HepG2 (cell line): ENCODE results near the gene LRP1B. TPM values are rescaled to one million over a fixed set of nuclear protein-coding genes. Genes with fewer than 3 reads are reported as not detected.

Experiments used
- ATAC-seq: fragments of 200-7000 bp; cut with Tn5 transposase; 3 replicates; pipeline ENCODE4 v1.9.1; 2020; ENCODE audit warnings: mild to moderate bottlenecking, moderate library complexity
- BruUV-seq: library from RNA; stranded (reverse); fragments of 400-500 nt; replicated peaks from 2 replicates; lab custom pipeline; 2021; lab: Mats Ljungman, UMichigan
- CTCF ChIA-PET: fragments of 300-600 bp; formaldehyde crosslinking; extraction: SDS; loops from one replicate; lab custom pipeline; 2021; ENCODE audit warnings: low total read pairs, inconsistent platforms, low intra/inter-chr PET ratio; lab: Yijun Ruan, JAX
- POLR2A ChIA-PET: fragments of 350-600 bp; sonication (Branson Sonifier 250); formaldehyde crosslinking; loops from one replicate; lab custom pipeline; 2020; ENCODE audit warnings: antibody characterized with exemption, inconsistent platforms; lab: Yijun Ruan, JAX
- DNase-seq: peaks from one replicate; pipeline ENCODE4 v3.0.0-alpha.2; 2015; ENCODE audit warnings: low spot score
- FAIRE-seq: peaks from 3 replicates; lab custom pipeline; 2011; peaks lifted over from hg19 to GRCh38; lab: Jason Lieb, UNC
- H2AFZ ChIP-seq: one replicate; pipeline ENCODE4 v1.6.1; 2011; ENCODE audit warnings: low read length, inconsistent platforms
- H3K27ac ChIP-seq: fragments of 300-600 bp; 3 replicates; pipeline ENCODE4 v1.8.0; 2011; ENCODE audit warnings: mixed run types, mild to moderate bottlenecking, mixed read lengths, low read length, inconsistent platforms; ENCODE audit not compliant: insufficient read depth; ENCODE audit errors: extremely low read length
- H3K27me3 ChIP-seq, 2 experiments: fragments of 200-600 bp in 1 of 2; 2 replicates in 1 of 2; 3 replicates in 1 of 2; pipeline versions ENCODE4 v1.6.0 to v1.8.0; 2011; ENCODE audit warnings: low read length in 2 of 2, mild to moderate bottlenecking in 2 of 2, moderate library complexity in 2 of 2, inconsistent platforms in 1 of 2; ENCODE audit not compliant: insufficient read depth in 2 of 2, control insufficient read depth in 1 of 2
- H3K36me3 ChIP-seq, 2 experiments: fragments of 200-600 bp in 1 of 2; replicated peaks in 1 of 2; 2 replicates in 1 of 2; 3 replicates in 1 of 2; pipeline versions ENCODE4 v1.5.1 to v1.8.0; 2011; ENCODE audit warnings: low read length in 2 of 2, inconsistent platforms in 1 of 2; ENCODE audit not compliant: insufficient read depth in 2 of 2, control insufficient read depth in 1 of 2
- H3K4me1 ChIP-seq: 2 replicates; pipeline ENCODE4 v1.5.1; 2012; ENCODE audit warnings: low read length, inconsistent platforms; ENCODE audit not compliant: insufficient read depth
- H3K4me2 ChIP-seq: 2 replicates; pipeline ENCODE4 v1.6.0; 2011; ENCODE audit warnings: low read depth, low read length, inconsistent platforms
- H3K4me3 ChIP-seq, 3 experiments: fragments of 200-600 bp in 1 of 3; sonication (generic), shearing (Covaris generic) in 1 of 3; replicated peaks in 1 of 3; 2 replicates each; pipeline ENCODE4 v1.5.1; 2011 to 2016; ENCODE audit warnings: low read length in 3 of 3, inconsistent platforms in 2 of 3, low read depth in 2 of 3, mild to moderate bottlenecking in 2 of 3, control low read depth in 1 of 3, mixed read lengths in 1 of 3; ENCODE audit not compliant: insufficient read depth in 1 of 3
- H3K79me2 ChIP-seq: one replicate; pipeline ENCODE4 v1.6.1; 2011; ENCODE audit warnings: low read length, inconsistent platforms; ENCODE audit not compliant: insufficient read depth
- H3K9ac ChIP-seq: 2 replicates; pipeline ENCODE4 v1.6.0; 2011; ENCODE audit warnings: mild to moderate bottlenecking, low read depth, low read length, inconsistent platforms; ENCODE audit not compliant: insufficient read depth
- H3K9me3 ChIP-seq: 2 replicates; pipeline ENCODE4 v1.5.1; 2012; ENCODE audit warnings: mild to moderate bottlenecking, low read length
- H4K20me1 ChIP-seq: 2 replicates; pipeline ENCODE4 v1.6.0; 2011; ENCODE audit warnings: inconsistent platforms, mild to moderate bottlenecking, low read length, moderate library complexity; ENCODE audit not compliant: insufficient read depth
- AHR ChIP-seq: IDR thresholded peaks from 2 replicates; pipeline ENCODE4 v1.6.1; 2018; ENCODE audit warnings: missing genetic modification reagents, missing compliant biosample characterization
- GATAD2A ChIP-seq: IDR thresholded peaks from 2 replicates; pipeline ENCODE4 v1.6.1; 2016
- SP2 ChIP-seq: sonication (generic); formaldehyde crosslinking; IDR thresholded peaks from 2 replicates; pipeline ENCODE4 v1.5.1; 2020; ENCODE audit warnings: mild to moderate bottlenecking, missing genetic modification reagents
- STAT6 ChIP-seq: sonication (generic); formaldehyde crosslinking; IDR thresholded peaks from 2 replicates; pipeline ENCODE4 v1.4.0; 2020; ENCODE audit warnings: missing genetic modification reagents, mild to moderate bottlenecking, borderline replicate concordance
- TBL1XR1 ChIP-seq: fragments of 150-350 bp; IDR thresholded peaks from 2 replicates; pipeline ENCODE4 v1.6.1; 2014; ENCODE audit warnings: borderline replicate concordance, low read length; ENCODE audit not compliant: partially characterized antibody
- TBP ChIP-seq: sonication (generic); formaldehyde crosslinking; IDR thresholded peaks from 2 replicates; pipeline ENCODE4 v1.5.0; 2020; ENCODE audit warnings: missing genetic modification reagents
- TP53 ChIP-seq: sonication (generic); formaldehyde crosslinking; conservative IDR thresholded peaks from 2 replicates; pipeline ENCODE4 v1.4.0; 2020; ENCODE audit warnings: missing genetic modification reagents
- USF2 ChIP-seq, 2 experiments: sonication (generic) in 1 of 2; formaldehyde crosslinking in 1 of 2; IDR thresholded peaks; 2 replicates each; pipeline versions ENCODE4 v1.5.1 to v1.6.1; 2011 to 2020; ENCODE audit warnings: borderline replicate concordance in 1 of 2, low read depth in 1 of 2, low read length in 1 of 2, mild to moderate bottlenecking in 1 of 2, missing genetic modification reagents in 1 of 2, moderate library complexity in 1 of 2
- ZFP36L1 ChIP-seq: sonication (generic); formaldehyde crosslinking; IDR thresholded peaks from 2 replicates; pipeline ENCODE4 v1.8.0; 2022; ENCODE audit warnings: mild to moderate bottlenecking, missing genetic modification reagents, moderate library complexity
- ZFY ChIP-seq: sonication (generic); formaldehyde crosslinking; IDR thresholded peaks from 2 replicates; pipeline ENCODE4 v1.4.0; 2020; ENCODE audit warnings: missing genetic modification reagents
- ZKSCAN5 ChIP-seq: sonication (generic); formaldehyde crosslinking; IDR thresholded peaks from 2 replicates; pipeline ENCODE4 v1.5.1; 2020; ENCODE audit warnings: mild to moderate bottlenecking, missing genetic modification reagents
- ZNF17 ChIP-seq: sonication (generic); formaldehyde crosslinking; IDR thresholded peaks from 2 replicates; pipeline ENCODE4 v1.5.0; 2020; ENCODE audit warnings: mild to moderate bottlenecking, missing genetic modification reagents
- ZNF446 ChIP-seq: sonication (generic); formaldehyde crosslinking; IDR thresholded peaks from 2 replicates; pipeline ENCODE4 v1.5.0; 2020; ENCODE audit warnings: mild to moderate bottlenecking, missing genetic modification reagents
- ZNF792 ChIP-seq: IDR thresholded peaks from 2 replicates; pipeline ENCODE4 v1.6.1; 2016
- WGBS: methylation state at CpG from one replicate; pipeline ENCODE4 v1.1.6; 2017; ENCODE audit warnings: low lambda C conversion rate; 5-methylcytosine and 5-hydroxymethylcytosine counted together
- in situ Hi-C: cut with HindIII; loops from 2 replicates; pipeline ENCODE4 v1.10.0; 2017; ENCODE audit warnings: low pct_unique_long_range_greater_than_20kb; ENCODE audit not compliant: extremely low pct_ligation_motif_present
- intact Hi-C: fragments of 100-400 bp; cut with micrococcal nuclease; formaldehyde crosslinking; loops from one replicate; pipeline ENCODE4 v1.10.0; 2022; ENCODE audit not compliant: unreplicated experiment
- polyA plus RNA-seq, 8 experiments: library from polyadenylated mRNA; depleted of rRNA in 3 of 8; stranded (reverse) in 7 of 8; unstranded in 1 of 8; fragments of >200 nt; fragmentation: Illumina TruSeq in 4 of 8; extraction: Trizol in 4 of 8; gene quantifications; 2 replicates each; pipeline versions ENCODE4 v1.2.1 to v1.2.3, GENCODE V29; 2011 to 2016; ENCODE audit warnings: low read depth in 4 of 8, missing spikeins in 1 of 8, mixed read lengths in 1 of 8; ENCODE audit not compliant: insufficient read depth in 1 of 8
- total RNA-seq, 5 experiments: library from RNA; depleted of rRNA; stranded (reverse); fragments of >200 nt; fragmentation: Illumina TruSeq; extraction: Trizol; gene quantifications; 2 replicates each; pipeline ENCODE4 v1.2.3, GENCODE V29; 2016; ENCODE audit warnings: low read depth in 1 of 5
- TF ChIP-seq, protein P1 (sequence below): sonication (generic); formaldehyde crosslinking; IDR thresholded peaks from 2 replicates; pipeline ENCODE4 v1.5.1; 2020; ENCODE audit warnings: mild to moderate bottlenecking, missing genetic modification reagents, moderate library complexity
- TF ChIP-seq, protein P2 (sequence below): sonication (generic); formaldehyde crosslinking; IDR thresholded peaks from 2 replicates; pipeline ENCODE4 v1.4.0; 2020; ENCODE audit warnings: mild to moderate bottlenecking, missing genetic modification reagents

The LRP1B gene
- total and polyA plus RNA-seq, 2 of the 13 experiments (the other 11 are each of a cell fraction or from before 2014, with no cell fraction given) = 0.04 TPM; not detected in 1

- FAIRE-seq = no peak
- intact Hi-C loops (no loop called here), in situ Hi-C loops (no loop called here)
- H3K27ac ChIP-seq = no peak overlapping the region
- H3K4me1 ChIP-seq = no peaks in the 10 kb centered on the region
- TF ChIP-seq TBP (CRISPR knock-in tag) (no peak), ZNF792 (no peak), TP53 (no peak), ZKSCAN5 (CRISPR knock-in tag) (no peak), ZNF446 (CRISPR knock-in tag) (no peak), AHR (CRISPR knock-in tag) (no peak), ZFY (CRISPR knock-in tag) (no peak), TBL1XR1 (no peak), STAT6 (no peak), USF2 (IDR thresholded peaks at IDR 0.05; ENCODE audit: low read depth, low read length) (no peak), USF2 (CRISPR knock-in tag; IDR thresholded peaks at IDR 0.05; ENCODE audit: borderline replicate concordance) (no peak), SP2 (CRISPR knock-in tag) (no peak), ZFP36L1 (CRISPR knock-in tag) (no peak), ZNF17 (CRISPR knock-in tag) (no peak), GATAD2A (CRISPR knock-in tag) (no peak)
- TF ChIP-seq, protein P1, sequence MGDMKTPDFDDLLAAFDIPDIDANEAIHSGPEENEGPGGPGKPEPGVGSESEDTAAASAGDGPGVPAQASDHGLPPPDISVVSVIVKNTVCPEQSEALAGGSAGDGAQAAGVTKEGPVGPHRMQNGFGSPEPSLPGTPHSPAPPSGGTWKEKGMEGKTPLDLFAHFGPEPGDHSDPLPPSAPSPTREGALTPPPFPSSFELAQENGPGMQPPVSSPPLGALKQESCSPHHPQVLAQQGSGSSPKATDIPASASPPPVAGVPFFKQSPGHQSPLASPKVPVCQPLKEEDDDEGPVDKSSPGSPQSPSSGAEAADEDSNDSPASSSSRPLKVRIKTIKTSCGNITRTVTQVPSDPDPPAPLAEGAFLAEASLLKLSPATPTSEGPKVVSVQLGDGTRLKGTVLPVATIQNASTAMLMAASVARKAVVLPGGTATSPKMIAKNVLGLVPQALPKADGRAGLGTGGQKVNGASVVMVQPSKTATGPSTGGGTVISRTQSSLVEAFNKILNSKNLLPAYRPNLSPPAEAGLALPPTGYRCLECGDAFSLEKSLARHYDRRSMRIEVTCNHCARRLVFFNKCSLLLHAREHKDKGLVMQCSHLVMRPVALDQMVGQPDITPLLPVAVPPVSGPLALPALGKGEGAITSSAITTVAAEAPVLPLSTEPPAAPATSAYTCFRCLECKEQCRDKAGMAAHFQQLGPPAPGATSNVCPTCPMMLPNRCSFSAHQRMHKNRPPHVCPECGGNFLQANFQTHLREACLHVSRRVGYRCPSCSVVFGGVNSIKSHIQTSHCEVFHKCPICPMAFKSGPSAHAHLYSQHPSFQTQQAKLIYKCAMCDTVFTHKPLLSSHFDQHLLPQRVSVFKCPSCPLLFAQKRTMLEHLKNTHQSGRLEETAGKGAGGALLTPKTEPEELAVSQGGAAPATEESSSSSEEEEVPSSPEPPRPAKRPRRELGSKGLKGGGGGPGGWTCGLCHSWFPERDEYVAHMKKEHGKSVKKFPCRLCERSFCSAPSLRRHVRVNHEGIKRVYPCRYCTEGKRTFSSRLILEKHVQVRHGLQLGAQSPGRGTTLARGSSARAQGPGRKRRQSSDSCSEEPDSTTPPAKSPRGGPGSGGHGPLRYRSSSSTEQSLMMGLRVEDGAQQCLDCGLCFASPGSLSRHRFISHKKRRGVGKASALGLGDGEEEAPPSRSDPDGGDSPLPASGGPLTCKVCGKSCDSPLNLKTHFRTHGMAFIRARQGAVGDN (CRISPR knock-in tag) = no peak
- TF ChIP-seq, protein P2, sequence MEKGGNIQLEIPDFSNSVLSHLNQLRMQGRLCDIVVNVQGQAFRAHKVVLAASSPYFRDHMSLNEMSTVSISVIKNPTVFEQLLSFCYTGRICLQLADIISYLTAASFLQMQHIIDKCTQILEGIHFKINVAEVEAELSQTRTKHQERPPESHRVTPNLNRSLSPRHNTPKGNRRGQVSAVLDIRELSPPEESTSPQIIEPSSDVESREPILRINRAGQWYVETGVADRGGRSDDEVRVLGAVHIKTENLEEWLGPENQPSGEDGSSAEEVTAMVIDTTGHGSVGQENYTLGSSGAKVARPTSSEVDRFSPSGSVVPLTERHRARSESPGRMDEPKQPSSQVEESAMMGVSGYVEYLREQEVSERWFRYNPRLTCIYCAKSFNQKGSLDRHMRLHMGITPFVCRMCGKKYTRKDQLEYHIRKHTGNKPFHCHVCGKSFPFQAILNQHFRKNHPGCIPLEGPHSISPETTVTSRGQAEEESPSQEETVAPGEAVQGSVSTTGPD (CRISPR knock-in tag) = no peak
- no peak for DNase-seq
- H4K20me1 ChIP-seq = no peaks in the 10 kb centered on the region
- ChIA-PET POLR2A (no interaction called here), CTCF (no interaction called here)
- H3K4me3 ChIP-seq = no peak overlapping the region
- no peaks in the 10 kb centered on the region for H3K36me3 ChIP-seq
- WGBS = 0% methylated on average over 1 of the region's 1 CpG
- H3K9me3 ChIP-seq = no peaks in the 10 kb centered on the region
- no peak for ATAC-seq
- no peaks in the 10 kb centered on the region for H3K27me3 ChIP-seq
- BruUV-seq = no TSS peak
- no peak overlapping the region for H3K9ac ChIP-seq
- no peaks in the 10 kb centered on the region for H3K79me2 ChIP-seq
- H2AFZ ChIP-seq = no peak overlapping the region
- H3K4me2 ChIP-seq = no peak overlapping the region
These were observed 110.4 kb downstream of the LRP1B start for GRCh38 chr2:142020368-142020767.
